Kidney (tissue), 14 donors: ENCODE results near the gene ASMTL. TPM values are rescaled to one million over a fixed set of nuclear protein-coding genes. Genes with fewer than 3 reads are reported as not detected.

Experiments used
- DNase-seq, 5 donors: peaks; one replicate each; pipeline ENCODE4 v3.0.0-alpha.2; 2013 to 2020
- FAIRE-seq: peaks from 2 replicates; lab custom pipeline; 2012; peaks lifted over from hg19 to GRCh38; lab: Jason Lieb, UNC
- H3K27ac ChIP-seq, 2 donors: one replicate each; pipeline ENCODE4 v1.7.0; 2013; ENCODE audit warnings: low read depth in 2 of 2, low read length in 2 of 2, inconsistent platforms in 1 of 2
- H3K27me3 ChIP-seq: one replicate; pipeline ENCODE4 v1.7.1; 2013; ENCODE audit warnings: low read length, inconsistent platforms; ENCODE audit not compliant: control insufficient read depth, insufficient read depth
- H3K36me3 ChIP-seq, 3 donors: one replicate each; pipeline versions ENCODE4 v1.7.0 to v1.7.1; 2013; ENCODE audit warnings: low read length in 3 of 3, control low read depth in 1 of 3, inconsistent platforms in 1 of 3; ENCODE audit not compliant: insufficient read depth in 3 of 3, control insufficient read depth in 2 of 3
- H3K4me1 ChIP-seq, 3 donors: one replicate each; pipeline versions ENCODE4 v1.7.0 to v1.7.1; 2013; ENCODE audit warnings: low read length in 3 of 3, inconsistent platforms in 1 of 3, low read depth in 1 of 3; ENCODE audit not compliant: control insufficient read depth in 2 of 3, insufficient read depth in 2 of 3
- H3K4me3 ChIP-seq, 3 donors: one replicate each; pipeline versions ENCODE4 v1.7.0 to v1.8.1; 2013; ENCODE audit warnings: low read length in 3 of 3, control low read depth in 1 of 3, inconsistent platforms in 1 of 3
- H3K9ac ChIP-seq, 3 donors: one replicate each; pipeline versions ENCODE4 v1.7.0 to v1.7.1; 2013; ENCODE audit warnings: low read length in 3 of 3, control low read depth in 1 of 3, inconsistent platforms in 1 of 3
- H3K9me3 ChIP-seq, 3 donors: one replicate each; pipeline versions ENCODE4 v1.7.0 to v1.7.1; 2013; ENCODE audit warnings: low read length in 3 of 3, control low read depth in 1 of 3, inconsistent platforms in 1 of 3; ENCODE audit not compliant: control insufficient read depth in 2 of 3, insufficient read depth in 1 of 3
- intact Hi-C: fragments of 100-400 bp; cut with DNase I; formaldehyde crosslinking; loops from one replicate; pipeline ENCODE4 v1.11.1; 2022
- polyA plus RNA-seq: library from polyadenylated mRNA; stranded (reverse); fragments of 350-450 nt; fragmentation: Illumina TruSeq; extraction: RNeasy Lipid Tissue Mini Kit (QIAGEN cat#74804); gene quantifications from one replicate; pipeline ENCODE4 v1.2.3, GENCODE V29; 2014; ENCODE audit warnings: low read depth, low replicate concordance; ENCODE audit not compliant: insufficient read depth
- total RNA-seq: library from RNA; stranded (reverse); fragmentation: NEBNext Ultra II Directional; extraction: Animal tissue kit (Norgen Biotek cat#: 25700); gene quantifications from one replicate; pipeline ENCODE4 v1.2.1, GENCODE V29; 2021
- TF ChIP-seq, protein P1 (sequence below): IDR thresholded peaks from 3 replicates; pipeline ENCODE4 v1.5.1; 2012; ENCODE audit warnings: mild to moderate bottlenecking, moderate library complexity, borderline replicate concordance; ENCODE audit not compliant: insufficient read depth; ENCODE audit errors: extremely low read depth
- donor health status: control.
- donor health status: control.
- donor health status: control.
- donor health status: control.
- donor health status: control.
- donor health status: DM: yes; HTN: yes; CAD: no.
- donor health status: Normal renal cell carcinoma (clear cell type).

ASMTL gene
- total and polyA plus RNA-seq, 2 donors from 2014 or later = 29.9 to 33.3 TPM

DNA sequence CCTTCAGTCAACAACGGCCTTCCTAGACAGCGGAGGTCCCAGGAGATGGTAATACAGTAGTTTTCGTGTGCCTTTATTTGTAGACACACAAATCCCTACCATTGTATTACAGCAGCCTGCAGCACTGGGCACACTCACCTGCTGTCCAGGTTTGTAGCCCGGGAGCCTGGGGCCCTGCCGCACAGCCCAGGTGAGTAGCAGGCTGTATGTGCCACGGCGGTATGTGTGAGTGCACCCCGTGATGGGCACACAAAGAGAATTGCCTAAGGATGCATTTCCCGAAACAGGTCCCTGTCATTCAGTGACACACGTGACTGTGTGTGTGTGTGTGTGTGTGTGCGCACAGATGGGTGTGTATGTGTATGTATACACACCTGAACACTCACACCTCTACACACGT lies 52.7 kb downstream of the ASMTL start:
- DNase-seq (peak in 2 of 5 donors; percentile 23 to 43), FAIRE-seq (no peak)
- no peaks in the 10 kb centered on the region for H3K4me1 ChIP-seq
- no peaks in the 10 kb centered on the region for H3K27me3 ChIP-seq
- intact Hi-C loops = no loop called here
- H3K27ac ChIP-seq = no peak overlapping the region
- H3K9me3 ChIP-seq = peaks cover 0 to 7% (median 0%) of the 10 kb centered on the region in 3 donors
- TF ChIP-seq, protein P1, sequence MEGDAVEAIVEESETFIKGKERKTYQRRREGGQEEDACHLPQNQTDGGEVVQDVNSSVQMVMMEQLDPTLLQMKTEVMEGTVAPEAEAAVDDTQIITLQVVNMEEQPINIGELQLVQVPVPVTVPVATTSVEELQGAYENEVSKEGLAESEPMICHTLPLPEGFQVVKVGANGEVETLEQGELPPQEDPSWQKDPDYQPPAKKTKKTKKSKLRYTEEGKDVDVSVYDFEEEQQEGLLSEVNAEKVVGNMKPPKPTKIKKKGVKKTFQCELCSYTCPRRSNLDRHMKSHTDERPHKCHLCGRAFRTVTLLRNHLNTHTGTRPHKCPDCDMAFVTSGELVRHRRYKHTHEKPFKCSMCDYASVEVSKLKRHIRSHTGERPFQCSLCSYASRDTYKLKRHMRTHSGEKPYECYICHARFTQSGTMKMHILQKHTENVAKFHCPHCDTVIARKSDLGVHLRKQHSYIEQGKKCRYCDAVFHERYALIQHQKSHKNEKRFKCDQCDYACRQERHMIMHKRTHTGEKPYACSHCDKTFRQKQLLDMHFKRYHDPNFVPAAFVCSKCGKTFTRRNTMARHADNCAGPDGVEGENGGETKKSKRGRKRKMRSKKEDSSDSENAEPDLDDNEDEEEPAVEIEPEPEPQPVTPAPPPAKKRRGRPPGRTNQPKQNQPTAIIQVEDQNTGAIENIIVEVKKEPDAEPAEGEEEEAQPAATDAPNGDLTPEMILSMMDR = no peak
- no peak overlapping the region for H3K9ac ChIP-seq
- H3K36me3 ChIP-seq = peaks cover 16 to 24% (median 21%) of the 10 kb centered on the region in 3 donors
- H3K4me3 ChIP-seq = no peak overlapping the region

DNA sequence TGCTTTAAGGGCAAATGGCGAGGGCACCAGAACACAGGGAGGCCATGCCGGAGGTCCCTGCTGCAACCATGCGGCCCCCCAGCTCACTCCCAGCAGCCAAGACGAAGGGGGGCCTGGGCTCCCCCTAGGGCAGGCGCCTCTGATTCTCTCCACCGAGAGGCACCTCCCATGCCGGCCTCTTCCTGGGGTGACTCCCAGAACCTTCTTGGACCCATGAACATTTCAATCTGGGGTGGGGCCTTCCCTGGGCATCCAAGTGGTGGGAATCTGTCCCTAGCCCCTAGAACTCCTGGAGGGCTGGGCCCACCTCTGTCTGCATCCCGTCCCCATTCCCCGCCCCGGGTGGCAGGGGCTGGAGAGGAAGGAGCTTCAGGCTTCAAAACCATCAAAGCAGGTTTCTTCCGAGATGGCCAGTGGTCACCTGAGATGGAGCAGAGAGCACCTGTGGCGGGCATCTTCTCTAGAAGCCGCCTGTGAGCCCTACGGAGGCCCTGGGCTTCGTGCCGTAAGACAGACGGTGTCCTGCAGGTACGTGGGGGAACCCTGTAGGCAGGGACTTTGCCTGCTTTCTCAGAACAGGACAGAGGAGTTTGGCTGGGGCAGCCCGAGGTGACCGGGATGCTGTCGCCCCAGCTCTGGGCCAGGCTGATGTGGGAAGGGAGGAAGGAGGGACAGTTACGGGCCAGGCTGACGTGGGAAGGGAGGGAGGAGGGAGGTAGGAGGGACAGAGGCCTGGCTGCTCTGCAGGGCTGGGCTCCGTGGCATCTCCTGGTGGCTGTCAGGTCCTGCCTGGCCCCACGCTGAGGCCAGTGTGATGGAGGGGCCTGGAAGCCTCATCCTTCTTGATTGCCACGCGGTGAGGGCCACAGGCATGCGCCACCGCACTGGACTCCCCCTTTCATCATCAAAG lies 54.0 kb downstream of the ASMTL start:
- no peak for FAIRE-seq
- peak in 2 of 5 donors; percentile 35 to 68 for DNase-seq
- H3K27me3 ChIP-seq = no peaks in the 10 kb centered on the region
- TF ChIP-seq, protein P1 = no peak
- H3K4me1 ChIP-seq = no peaks in the 10 kb centered on the region
- H3K4me3 ChIP-seq = no peak overlapping the region
- H3K9me3 ChIP-seq = peaks cover 0 to 1% (median 0%) of the 10 kb centered on the region in 3 donors
- H3K36me3 ChIP-seq = peaks cover 3 to 11% (median 8%) of the 10 kb centered on the region in 3 donors
- intact Hi-C loops = loop anchor here (10.0 kb wide), 1 partner anchor 46 kb away; no protein-coding TSS in a partner anchor
- H3K27ac ChIP-seq = no peak overlapping the region
- no peak overlapping the region for H3K9ac ChIP-seq

DNA sequence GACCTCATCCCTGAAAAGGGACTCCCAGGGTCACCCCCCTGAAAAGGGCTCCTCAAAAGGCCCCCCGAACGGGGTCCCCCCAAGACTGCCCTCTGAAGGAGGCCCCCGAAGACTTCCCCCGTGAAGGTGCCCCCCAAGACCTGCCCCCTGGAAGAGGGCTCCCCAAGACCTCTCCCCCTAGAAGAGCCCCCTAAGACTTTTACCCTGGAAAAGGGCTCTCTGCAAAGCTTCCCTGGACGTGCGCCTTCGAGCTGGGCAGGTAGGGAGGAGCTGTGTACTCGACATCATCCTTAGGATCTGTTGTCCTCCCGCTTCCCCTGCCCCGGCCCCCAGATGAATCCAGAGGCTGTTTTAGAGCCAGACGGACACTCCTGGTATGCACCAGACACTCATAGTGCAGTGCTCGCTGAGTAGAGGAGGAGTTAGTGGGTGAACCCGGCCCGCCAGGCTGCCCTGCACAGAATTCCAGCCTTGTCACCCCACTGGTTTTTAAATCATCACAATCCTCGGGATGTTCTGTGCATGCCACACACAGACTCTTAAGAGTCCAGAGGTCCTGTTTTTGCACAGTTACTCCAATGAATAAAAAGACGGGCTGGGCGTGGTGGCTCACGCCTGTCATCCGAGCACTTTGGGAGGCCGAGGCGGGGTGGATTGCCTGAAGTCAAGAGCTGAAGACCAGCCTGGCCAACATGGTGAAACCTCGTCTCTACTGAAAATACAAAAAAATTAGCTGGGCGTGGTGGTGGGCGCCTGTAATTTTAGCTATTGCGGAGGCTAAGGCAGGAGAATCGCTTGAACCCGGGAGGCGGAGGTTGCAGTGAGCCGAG lies 55.1 kb downstream of the ASMTL start:
- FAIRE-seq (no peak), DNase-seq (peak in 2 of 5 donors; percentile 40 to 43)

More for the DNA sequence above, 55.1 kb downstream of the ASMTL start:
- no peaks in the 10 kb centered on the region for H3K9me3 ChIP-seq
- no peak overlapping the region for H3K4me3 ChIP-seq
- no peaks in the 10 kb centered on the region for H3K27me3 ChIP-seq
- no peak overlapping the region for H3K9ac ChIP-seq
- intact Hi-C loops = loop anchor here (10.0 kb wide), 1 partner anchor 47 kb away; no protein-coding TSS in a partner anchor
- H3K4me1 ChIP-seq = no peaks in the 10 kb centered on the region
- H3K27ac ChIP-seq = no peak overlapping the region
- H3K36me3 ChIP-seq = peaks cover 0 to 3% (median 2%) of the 10 kb centered on the region in 3 donors
- TF ChIP-seq, protein P1 = no peak
